ENCODE data around the gene ITSN1.
"Not testable (repeated sequence)": the region's sequence is repeated elsewhere in the genome, so short reads cannot be mapped to it uniquely, and the experiment has no call there.

Gene ITSN1

DNA sequence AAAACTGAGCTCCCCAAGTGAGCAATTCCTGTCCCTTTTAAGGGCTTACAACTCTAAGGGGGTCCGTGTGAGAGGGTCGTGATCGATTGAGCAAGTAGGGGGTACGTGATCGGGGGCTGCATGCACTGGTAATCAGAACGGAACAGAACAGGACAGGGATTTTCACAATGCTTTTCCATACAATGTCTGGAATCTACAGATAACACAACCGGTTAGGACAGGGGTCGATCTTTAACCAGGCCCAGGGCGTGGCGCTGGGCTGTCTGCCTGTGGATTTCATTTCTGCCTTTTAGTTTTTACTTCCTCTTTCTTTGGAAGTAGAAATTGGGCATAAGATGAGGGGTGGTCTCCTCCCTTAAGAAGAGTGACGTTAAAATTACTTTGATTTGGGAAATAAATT lies 24.7 kb upstream of the ITSN1 start:
- H4K8ac ChIP-seq (ENCODE audit: low read depth, low read length); H2AK5ac ChIP-seq (ENCODE audit: low read length); H2AFZ ChIP-seq (ENCODE audit: insufficient read depth, low read length, poor library complexity); H3K9me3 ChIP-seq (ENCODE audit: insufficient read depth, low read depth, low read length); H3K4ac ChIP-seq (ENCODE audit: low read depth, low read length); H3K79me1 ChIP-seq (ENCODE audit: low read length); H4K12ac ChIP-seq (ENCODE audit: low read depth, low read length); H3K23ac ChIP-seq (ENCODE audit: low read length); H2BK12ac ChIP-seq (ENCODE audit: low read length); H3K4me1 ChIP-seq (ENCODE audit: control insufficient read depth in 1 of 2, insufficient read depth in 2 of 2, low read length in 2 of 2); H3K79me2 ChIP-seq (ENCODE audit: control insufficient read depth, insufficient read depth, low read length, poor library complexity); H3K18ac ChIP-seq (ENCODE audit: low read length); H3K14ac ChIP-seq (ENCODE audit: low read length); H3K4me2 ChIP-seq (ENCODE audit: low read length); H3K4me3 ChIP-seq (ENCODE audit: low read depth, low read length); H3K9ac ChIP-seq (ENCODE audit: low read length); H3K27me3 ChIP-seq (ENCODE audit: insufficient read depth, low read length); H2BK120ac ChIP-seq (ENCODE audit: insufficient read depth, low read length, poor library complexity); H2BK5ac ChIP-seq (ENCODE audit: low read depth, low read length, poor library complexity); H4K91ac ChIP-seq (ENCODE audit: low read depth, low read length): not testable (repeated sequence)
- Histone ChIP-seq H3K27ac (ENCODE audit: low read depth, low read length) (peak overlapping the region; percentile 47), H3K36me3 (ENCODE audit: control insufficient read depth in 1 of 2, insufficient read depth in 2 of 2, low read length in 2 of 2) (peaks cover 5 to 11% of the 10 kb centered on the region in 2 experiments)
- DNase-seq, result peak; percentile 44 to 65
- WGBS (ENCODE audit: extremely low coverage, insufficient coverage, insufficient read length), result no CpG with 5 or more reads among the region's 11 CpGs

DNA sequence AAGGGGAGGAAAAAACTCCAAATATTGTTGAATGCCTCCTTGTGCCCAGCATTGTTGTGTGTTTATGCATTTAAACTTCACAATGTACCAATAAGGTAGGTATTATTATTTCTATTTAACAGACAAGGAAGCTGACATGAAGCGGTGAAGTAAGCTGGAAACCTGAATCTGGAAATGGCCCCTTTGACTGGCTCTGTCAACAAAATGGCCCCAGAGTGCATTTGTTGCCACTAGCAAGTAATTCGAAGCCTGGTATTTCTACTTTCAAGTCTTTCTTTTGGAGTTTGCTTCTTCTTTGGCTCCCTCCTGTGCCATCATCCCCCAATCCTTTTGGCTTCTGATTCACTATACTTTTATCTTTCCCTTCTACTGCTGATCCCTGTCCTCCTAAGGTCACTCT lies 23.9 kb upstream of the ITSN1 start:
- Histone ChIP-seq H3K4me3 (ENCODE audit: low read depth, low read length) (no peak overlapping the region), H4K8ac (ENCODE audit: low read depth, low read length) (no peak overlapping the region), H3K23ac (ENCODE audit: low read length) (no peak overlapping the region), H2BK5ac (ENCODE audit: low read depth, low read length, poor library complexity) (no peak overlapping the region), H3K14ac (ENCODE audit: low read length) (no peak overlapping the region), H3K79me2 (ENCODE audit: control insufficient read depth, insufficient read depth, low read length, poor library complexity) (no peaks in the 10 kb centered on the region), H4K91ac (ENCODE audit: low read depth, low read length) (no peak overlapping the region), H3K79me1 (ENCODE audit: low read length) (no peaks in the 10 kb centered on the region), H3K27ac (ENCODE audit: low read depth, low read length) (no peak overlapping the region), H4K12ac (ENCODE audit: low read depth, low read length) (no peak overlapping the region), H2BK120ac (ENCODE audit: insufficient read depth, low read length, poor library complexity) (no peak overlapping the region), H3K27me3 (ENCODE audit: insufficient read depth, low read length) (no peaks in the 10 kb centered on the region), H3K4ac (ENCODE audit: low read depth, low read length) (no peak overlapping the region), H3K9me3 (ENCODE audit: insufficient read depth, low read depth, low read length) (no peaks in the 10 kb centered on the region), H3K9ac (ENCODE audit: low read length) (no peak overlapping the region), H3K4me2 (ENCODE audit: low read length) (no peak overlapping the region), H2AK5ac (ENCODE audit: low read length) (no peak overlapping the region), H2BK12ac (ENCODE audit: low read length) (no peak overlapping the region), H2AFZ (ENCODE audit: insufficient read depth, low read length, poor library complexity) (no peak overlapping the region), H3K18ac (ENCODE audit: low read length) (no peak overlapping the region), H3K36me3 (ENCODE audit: control insufficient read depth in 1 of 2, insufficient read depth in 2 of 2, low read length in 2 of 2) (peaks cover 2 to 9% of the 10 kb centered on the region in 2 experiments), H3K4me1 (ENCODE audit: control insufficient read depth in 1 of 2, insufficient read depth in 2 of 2, low read length in 2 of 2) (peaks cover 0 to 2% of the 10 kb centered on the region in 2 experiments)
- no peak for DNase-seq
- no CpG with 5 or more reads among the region's 2 CpGs for WGBS (ENCODE audit: extremely low coverage, insufficient coverage, insufficient read length)

DNA sequence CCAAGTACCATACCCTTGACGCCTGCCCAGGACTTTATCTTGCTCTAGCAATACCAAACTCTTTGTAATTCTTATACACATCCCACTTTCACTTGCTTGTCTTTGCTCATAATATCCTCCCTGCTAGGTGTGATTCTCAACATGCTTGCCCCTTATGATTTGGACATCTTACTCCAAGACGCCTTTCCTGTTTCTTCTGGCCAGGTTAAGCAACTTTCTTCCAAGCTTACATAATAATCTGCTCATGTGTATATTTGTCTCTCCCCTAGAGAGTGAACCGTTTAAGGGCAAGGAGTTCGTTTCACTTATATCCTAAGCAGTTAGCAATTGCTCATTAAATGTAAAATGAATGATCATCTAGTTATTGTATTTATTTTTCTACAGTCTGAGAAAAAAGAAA lies 22.6 kb upstream of the ITSN1 start:
- H3K14ac ChIP-seq (ENCODE audit: low read length), result no peak overlapping the region
- H4K12ac ChIP-seq (ENCODE audit: low read depth, low read length), result no peak overlapping the region
- H2BK12ac ChIP-seq (ENCODE audit: low read length), result no peak overlapping the region
- H3K27me3 ChIP-seq (ENCODE audit: insufficient read depth, low read length), result no peaks in the 10 kb centered on the region
- H4K91ac ChIP-seq (ENCODE audit: low read depth, low read length), result no peak overlapping the region
- H3K18ac ChIP-seq (ENCODE audit: low read length), result no peak overlapping the region
- peaks cover 0 to 2% of the 10 kb centered on the region in 2 experiments for H3K4me1 ChIP-seq (ENCODE audit: control insufficient read depth in 1 of 2, insufficient read depth in 2 of 2, low read length in 2 of 2)
- no peak overlapping the region for H3K4me2 ChIP-seq (ENCODE audit: low read length)
- no peak overlapping the region for H3K23ac ChIP-seq (ENCODE audit: low read length)
- H3K79me1 ChIP-seq (ENCODE audit: low read length), result no peaks in the 10 kb centered on the region
- no peak overlapping the region for H3K27ac ChIP-seq (ENCODE audit: low read depth, low read length)
- H3K9ac ChIP-seq (ENCODE audit: low read length), result no peak overlapping the region
- H3K4me3 ChIP-seq (ENCODE audit: low read depth, low read length), result no peak overlapping the region
- H4K8ac ChIP-seq (ENCODE audit: low read depth, low read length), result no peak overlapping the region
- DNase-seq, result peak in 1 of 2 donors; percentile 41
- no peak overlapping the region for H2BK5ac ChIP-seq (ENCODE audit: low read depth, low read length, poor library complexity)
- H3K79me2 ChIP-seq (ENCODE audit: control insufficient read depth, insufficient read depth, low read length, poor library complexity), result no peaks in the 10 kb centered on the region
- H3K4ac ChIP-seq (ENCODE audit: low read depth, low read length), result no peak overlapping the region
- WGBS (ENCODE audit: extremely low coverage, insufficient coverage, insufficient read length), result no CpG with 5 or more reads among the region's 4 CpGs
- H2AK5ac ChIP-seq (ENCODE audit: low read length), result no peak overlapping the region
- H3K9me3 ChIP-seq (ENCODE audit: insufficient read depth, low read depth, low read length), result no peaks in the 10 kb centered on the region
- H2BK120ac ChIP-seq (ENCODE audit: insufficient read depth, low read length, poor library complexity), result no peak overlapping the region
- peaks cover 5 to 9% of the 10 kb centered on the region in 2 experiments for H3K36me3 ChIP-seq (ENCODE audit: control insufficient read depth in 1 of 2, insufficient read depth in 2 of 2, low read length in 2 of 2)
- H2AFZ ChIP-seq (ENCODE audit: insufficient read depth, low read length, poor library complexity), result no peak overlapping the region

DNA sequence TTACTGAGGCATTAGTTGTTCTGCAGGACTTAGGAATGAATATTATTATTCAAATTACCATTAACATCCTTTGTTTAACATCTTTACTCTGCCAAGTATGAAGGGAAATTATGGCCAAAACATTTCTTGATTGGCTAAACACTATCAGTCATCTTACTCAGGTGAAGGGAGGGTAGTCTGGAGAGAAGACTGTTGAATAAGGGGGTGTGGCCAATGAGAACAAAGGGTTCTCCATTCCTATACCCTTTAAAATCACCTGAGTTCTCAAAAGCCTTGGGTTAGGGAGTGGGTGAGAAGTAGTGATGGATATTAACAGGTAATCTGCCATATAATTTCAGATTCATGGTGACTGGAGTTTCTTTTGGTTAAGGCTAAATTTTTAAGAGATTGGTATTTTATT lies 20.0 kb upstream of the ITSN1 start:
- H3K4me3 ChIP-seq (ENCODE audit: low read depth, low read length), result no peak overlapping the region
- no peak overlapping the region for H3K23ac ChIP-seq (ENCODE audit: low read length)

More for the DNA sequence above, 20.0 kb upstream of the ITSN1 start:
- Histone ChIP-seq H4K8ac (ENCODE audit: low read depth, low read length) (no peak overlapping the region), H4K91ac (ENCODE audit: low read depth, low read length) (no peak overlapping the region), H3K9ac (ENCODE audit: low read length) (no peak overlapping the region), H3K36me3 (ENCODE audit: control insufficient read depth in 1 of 2, insufficient read depth in 2 of 2, low read length in 2 of 2) (peaks cover 5 to 14% of the 10 kb centered on the region in 2 experiments), H3K79me1 (ENCODE audit: low read length) (no peaks in the 10 kb centered on the region), H4K12ac (ENCODE audit: low read depth, low read length) (no peak overlapping the region), H3K4me2 (ENCODE audit: low read length) (no peak overlapping the region), H3K14ac (ENCODE audit: low read length) (no peak overlapping the region), H2BK12ac (ENCODE audit: low read length) (no peak overlapping the region), H3K79me2 (ENCODE audit: control insufficient read depth, insufficient read depth, low read length, poor library complexity) (no peaks in the 10 kb centered on the region), H2BK5ac (ENCODE audit: low read depth, low read length, poor library complexity) (no peak overlapping the region), H3K27me3 (ENCODE audit: insufficient read depth, low read length) (no peaks in the 10 kb centered on the region), H3K4ac (ENCODE audit: low read depth, low read length) (no peak overlapping the region), H2AFZ (ENCODE audit: insufficient read depth, low read length, poor library complexity) (no peak overlapping the region), H3K4me1 (ENCODE audit: control insufficient read depth in 1 of 2, insufficient read depth in 2 of 2, low read length in 2 of 2) (no peaks in the 10 kb centered on the region), H3K9me3 (ENCODE audit: insufficient read depth, low read depth, low read length) (no peaks in the 10 kb centered on the region), H2BK120ac (ENCODE audit: insufficient read depth, low read length, poor library complexity) (no peak overlapping the region), H3K18ac (ENCODE audit: low read length) (no peak overlapping the region), H2AK5ac (ENCODE audit: low read length) (no peak overlapping the region), H3K27ac (ENCODE audit: low read depth, low read length) (no peak overlapping the region)
- DNase-seq, result no peak
